NCI-H345 (cell line): ENCODE results near the gene ZFP69B.

Experiments
- DNase-seq: peaks from one replicate; lab custom pipeline; 2025; lab: John Stamatoyannopoulos, UW

ZFP69B gene

GRCh38 chr1:40449684-40450494 lies at the start of gene ZFP69B:
TSS of gene ZFP69B (plus strand) at chr1:40450476. CDS start at chr1:40450962, 486 bp downstream.
- DNase-seq = peak; percentile 93

GRCh38 chr1:40401473-40402201 lies 48.6 kb upstream of the ZFP69B start:
- DNase-seq = no peak

- DNase-seq = peak; percentile 43
Observed at GRCh38 chr1:40404670-40405462, 45.4 kb upstream of the ZFP69B start.

- DNase-seq = no peak
Observed at GRCh38 chr1:40405812-40406211, 44.5 kb upstream of the ZFP69B start.

- no peak for DNase-seq
Observed at GRCh38 chr1:40407453-40407852, 42.8 kb upstream of the ZFP69B start.

- DNase-seq = no peak
Observed at GRCh38 chr1:40409467-40409866, 40.8 kb upstream of the ZFP69B start.

- DNase-seq = no peak
Observed at GRCh38 chr1:40411294-40411693, 39.0 kb upstream of the ZFP69B start.

GRCh38 chr1:40411843-40412242 lies 38.4 kb upstream of the ZFP69B start:
- no peak for DNase-seq

GRCh38 chr1:40413527-40414252 lies 36.6 kb upstream of the ZFP69B start:
- no peak for DNase-seq

- DNase-seq = no peak
Observed at GRCh38 chr1:40414331-40414730, 35.9 kb upstream of the ZFP69B start.

GRCh38 chr1:40416709-40417108 lies 33.6 kb upstream of the ZFP69B start:
- no peak for DNase-seq

GRCh38 chr1:40421431-40422384 lies 28.6 kb upstream of the ZFP69B start:
- DNase-seq = peak; percentile 43

GRCh38 chr1:40422630-40423263 lies 27.5 kb upstream of the ZFP69B start:
- DNase-seq = no peak

- no peak for DNase-seq
Observed at GRCh38 chr1:40423264-40423642, 27.0 kb upstream of the ZFP69B start.

GRCh38 chr1:40423951-40424618 lies 26.2 kb upstream of the ZFP69B start:
- DNase-seq = no peak

- DNase-seq = no peak
Observed at GRCh38 chr1:40425198-40425597, 25.1 kb upstream of the ZFP69B start.

GRCh38 chr1:40431385-40431784 lies 18.9 kb upstream of the ZFP69B start:
- DNase-seq = no peak

- DNase-seq = no peak
Observed at GRCh38 chr1:40432644-40433390, 17.5 kb upstream of the ZFP69B start.

- no peak for DNase-seq
Observed at GRCh38 chr1:40435471-40435870, 14.8 kb upstream of the ZFP69B start.
